Endothelial cell of umbilical vein (primary cell): Measurements from ENCODE around the gene NFKB1. TPM values are rescaled to one million over a fixed set of nuclear protein-coding genes. Genes with fewer than 3 reads are reported as not detected.

ENCODE experiments used
- BruUV-seq: library from RNA; stranded (reverse); fragments of 400-500 nt; replicated peaks from 2 replicates; lab custom pipeline; 2021; lab: Mats Ljungman, UMichigan
- CTCF ChIA-PET: fragments of 300-600, 350-600 bp; sonication (Branson Sonifier 250); formaldehyde crosslinking; loops from one replicate; lab custom pipeline; 2021; ENCODE audit warnings: antibody characterized with exemption, inconsistent platforms; lab: Charles Lee
- POLR2A ChIA-PET: fragments of 300-600, 350-600 bp; sonication (Branson Sonifier 250); formaldehyde crosslinking; loops from one replicate; lab custom pipeline; 2021; ENCODE audit warnings: antibody characterized with exemption, inconsistent platforms; lab: Charles Lee
- DNase-seq: peaks from one replicate; pipeline ENCODE4 v3.0.0-alpha.2; 2011; ENCODE audit warnings: low read depth, low spot score
- FAIRE-seq: peaks from 2 replicates; lab custom pipeline; 2011; peaks lifted over from hg19 to GRCh38; lab: Jason Lieb, UNC
- H2AFZ ChIP-seq: 2 replicates; pipeline ENCODE4 v1.6.0; 2012; ENCODE audit warnings: low read depth, low read length, control low read depth, inconsistent platforms
- H3K27ac ChIP-seq: 2 replicates; pipeline ENCODE4 v1.5.1; 2011; ENCODE audit warnings: low read depth, mild to moderate bottlenecking, control low read depth, low read length, moderate library complexity; ENCODE audit not compliant: insufficient read depth
- H3K27me3 ChIP-seq, 2 experiments: 2 replicates each; pipeline versions ENCODE4 v1.6.0 to v1.6.1; 2011; ENCODE audit warnings: low read length in 2 of 2, mixed read lengths in 1 of 2; ENCODE audit not compliant: control insufficient read depth in 2 of 2, insufficient read depth in 2 of 2
- H3K36me3 ChIP-seq, 2 experiments: 2 replicates in 1 of 2; 3 replicates in 1 of 2; pipeline ENCODE4 v1.5.1; 2011; ENCODE audit warnings: low read length in 2 of 2, mild to moderate bottlenecking in 1 of 2, moderate library complexity in 1 of 2; ENCODE audit not compliant: control insufficient read depth in 2 of 2, insufficient read depth in 2 of 2; ENCODE audit errors: extremely low read depth in 1 of 2
- H3K4me1 ChIP-seq: 3 replicates; pipeline ENCODE4 v1.5.1; 2011; ENCODE audit warnings: mild to moderate bottlenecking, low read length; ENCODE audit not compliant: control insufficient read depth, insufficient read depth; ENCODE audit errors: extremely low read depth
- H3K4me2 ChIP-seq: 2 replicates; pipeline ENCODE4 v1.6.1; 2011; ENCODE audit warnings: low read length, control low read depth, mixed read lengths; ENCODE audit not compliant: insufficient read depth
- H3K4me3 ChIP-seq, 3 experiments: fragments of 200-600 bp in 1 of 3; sonication (generic), shearing (Covaris generic) in 1 of 3; replicated peaks in 1 of 3; 2 replicates each; pipeline ENCODE4 v1.5.1; 2011 to 2016; ENCODE audit warnings: control low read depth in 3 of 3, low read length in 3 of 3, mild to moderate bottlenecking in 2 of 3, inconsistent platforms in 1 of 3, low read depth in 1 of 3, moderate library complexity in 1 of 3; ENCODE audit not compliant: insufficient read depth in 1 of 3
- H3K79me2 ChIP-seq: 2 replicates; pipeline ENCODE4 v1.6.0; 2012; ENCODE audit warnings: low read length, inconsistent platforms; ENCODE audit not compliant: control insufficient read depth, insufficient read depth
- H3K9ac ChIP-seq: replicated peaks from 2 replicates; pipeline ENCODE3; 2011; ENCODE audit warnings: low read length, control low read depth; ENCODE audit not compliant: insufficient read depth; ENCODE audit errors: extremely low read depth
- H3K9me1 ChIP-seq: replicated peaks from 3 replicates; pipeline ENCODE4 v1.6.0; 2011; ENCODE audit warnings: mild to moderate bottlenecking, low read length; ENCODE audit not compliant: control insufficient read depth, insufficient read depth; ENCODE audit errors: extremely low read depth
- H3K9me3 ChIP-seq: replicated peaks from 2 replicates; pipeline ENCODE4 v1.5.1; 2012; ENCODE audit warnings: low read length, inconsistent platforms; ENCODE audit not compliant: control insufficient read depth, insufficient read depth
- H4K20me1 ChIP-seq: replicated peaks from 2 replicates; pipeline ENCODE3; 2011; ENCODE audit warnings: mild to moderate bottlenecking, low read length; ENCODE audit not compliant: control insufficient read depth, insufficient read depth; ENCODE audit errors: extremely low read depth
- EZH2 ChIP-seq: IDR thresholded peaks from 2 replicates; pipeline ENCODE4 v1.6.1; 2012; ENCODE audit warnings: borderline replicate concordance, low read depth, mild to moderate bottlenecking, moderate library complexity, low read length, inconsistent platforms; ENCODE audit not compliant: severe bottlenecking
- FOS ChIP-seq: IDR thresholded peaks from 2 replicates; pipeline ENCODE4 v1.6.1; 2011; ENCODE audit warnings: mild to moderate bottlenecking, low read length, moderate library complexity, borderline replicate concordance; ENCODE audit not compliant: insufficient read depth
- GATA2 ChIP-seq: IDR thresholded peaks from 2 replicates; pipeline ENCODE4 v1.7.0; 2011; ENCODE audit warnings: low read depth, mild to moderate bottlenecking, moderate library complexity, mixed read lengths, low read length; ENCODE audit not compliant: insufficient read length, insufficient read depth
- JUN ChIP-seq: IDR thresholded peaks from 2 replicates; pipeline ENCODE4 v1.6.1; 2011; ENCODE audit warnings: borderline replicate concordance, low read depth; ENCODE audit not compliant: insufficient read length, insufficient read depth
- MYC ChIP-seq: IDR thresholded peaks from one replicate; pipeline ENCODE4 v1.6.1; 2011; ENCODE audit warnings: mild to moderate bottlenecking, low read depth, low read length
- POLR2A ChIP-seq: IDR thresholded peaks from 2 replicates; pipeline ENCODE4 v1.6.1; 2012; ENCODE audit warnings: low read depth, mild to moderate bottlenecking, control low read depth, low read length
- POLR2AphosphoS5 ChIP-seq: IDR thresholded peaks from 2 replicates; pipeline ENCODE4 v1.6.1; 2012; ENCODE audit warnings: low read depth, mild to moderate bottlenecking, control low read depth, low read length, moderate library complexity; ENCODE audit not compliant: insufficient read depth
- dilution Hi-C: fragments of 300-500 bp; cut with MboI; formaldehyde crosslinking; loops from one replicate; pipeline ENCODE4 v1.15.0; 2019; ENCODE audit warnings: low sequenced_read_pairs; ENCODE audit not compliant: extremely low pct_ligation_motif_present
- intact Hi-C: fragments of 100-400 bp; cut with micrococcal nuclease; formaldehyde crosslinking; loops from one replicate; pipeline ENCODE4 v1.10.0; 2022
- polyA plus RNA-seq, 4 experiments: library from polyadenylated mRNA; depleted of rRNA in 3 of 4; stranded (reverse) in 3 of 4; unstranded in 1 of 4; fragments of >200 nt; gene quantifications; 2 replicates each; pipeline versions ENCODE4 v1.2.1 to v1.2.3, GENCODE V29; 2011 to 2012; ENCODE audit warnings: missing spikeins in 1 of 4
- total RNA-seq: library from RNA; stranded (reverse); gene quantifications from 2 replicates; pipeline ENCODE4 v1.2.3, GENCODE V29; 2021
- TF ChIP-seq, protein P1 (sequence below): IDR thresholded peaks from 2 replicates; pipeline ENCODE4 v1.6.1; 2011; ENCODE audit not compliant: insufficient read depth, insufficient read length
- TF ChIP-seq, protein P2 (sequence below), 2 donors: IDR thresholded peaks; 1 replicate in 1 of 2; 2 replicates in 1 of 2; pipeline ENCODE4 v1.5.1; 2011; ENCODE audit warnings: low read length in 2 of 2, mild to moderate bottlenecking in 2 of 2, moderate library complexity in 2 of 2, control low read depth in 1 of 2, inconsistent platforms in 1 of 2, low read depth in 1 of 2; ENCODE audit not compliant: insufficient read depth in 1 of 2; ENCODE audit errors: extremely low read depth in 1 of 2

Gene NFKB1
- total and polyA plus RNA-seq, 2 donors (not counting 3 experiments of a cell fraction or from before 2014, with no cell fraction given): 21.3 to 41.4 TPM

GRCh38 chr4:102493794-102494193 is 7.4 kb upstream of the NFKB1 start:
- TF ChIP-seq MYC: no peak
- TF ChIP-seq FOS: no peak
- TF ChIP-seq, protein P1, sequence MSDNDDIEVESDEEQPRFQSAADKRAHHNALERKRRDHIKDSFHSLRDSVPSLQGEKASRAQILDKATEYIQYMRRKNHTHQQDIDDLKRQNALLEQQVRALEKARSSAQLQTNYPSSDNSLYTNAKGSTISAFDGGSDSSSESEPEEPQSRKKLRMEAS: no peak
- no peak for TF ChIP-seq EZH2
- TF ChIP-seq POLR2AphosphoS5: no peak
- TF ChIP-seq, protein P2, sequence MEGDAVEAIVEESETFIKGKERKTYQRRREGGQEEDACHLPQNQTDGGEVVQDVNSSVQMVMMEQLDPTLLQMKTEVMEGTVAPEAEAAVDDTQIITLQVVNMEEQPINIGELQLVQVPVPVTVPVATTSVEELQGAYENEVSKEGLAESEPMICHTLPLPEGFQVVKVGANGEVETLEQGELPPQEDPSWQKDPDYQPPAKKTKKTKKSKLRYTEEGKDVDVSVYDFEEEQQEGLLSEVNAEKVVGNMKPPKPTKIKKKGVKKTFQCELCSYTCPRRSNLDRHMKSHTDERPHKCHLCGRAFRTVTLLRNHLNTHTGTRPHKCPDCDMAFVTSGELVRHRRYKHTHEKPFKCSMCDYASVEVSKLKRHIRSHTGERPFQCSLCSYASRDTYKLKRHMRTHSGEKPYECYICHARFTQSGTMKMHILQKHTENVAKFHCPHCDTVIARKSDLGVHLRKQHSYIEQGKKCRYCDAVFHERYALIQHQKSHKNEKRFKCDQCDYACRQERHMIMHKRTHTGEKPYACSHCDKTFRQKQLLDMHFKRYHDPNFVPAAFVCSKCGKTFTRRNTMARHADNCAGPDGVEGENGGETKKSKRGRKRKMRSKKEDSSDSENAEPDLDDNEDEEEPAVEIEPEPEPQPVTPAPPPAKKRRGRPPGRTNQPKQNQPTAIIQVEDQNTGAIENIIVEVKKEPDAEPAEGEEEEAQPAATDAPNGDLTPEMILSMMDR (IDR thresholded peaks at IDR 0.05; ENCODE audit: extremely low read depth in 1 of 2, insufficient read depth in 1 of 2, low read depth in 1 of 2, low read length in 2 of 2): no peak
- no peak for TF ChIP-seq POLR2A
- no peak for TF ChIP-seq GATA2
- TF ChIP-seq JUN: no peak
- Histone ChIP-seq H3K9me3 (no peaks in the 10 kb centered on the region), H3K9ac (no peak overlapping the region), H2AFZ (no peak overlapping the region), H3K4me2 (no peak overlapping the region), H3K27ac (no peak overlapping the region), H4K20me1 (no peaks in the 10 kb centered on the region), H3K4me1 (no peaks in the 10 kb centered on the region), H3K4me3 (no peak overlapping the region), H3K36me3 (no peaks in the 10 kb centered on the region), H3K79me2 (no peaks in the 10 kb centered on the region), H3K9me1 (no peaks in the 10 kb centered on the region), H3K27me3 (no peaks in the 10 kb centered on the region)
- POLR2A ChIA-PET: no interaction called here
- no peak for DNase-seq
- dilution Hi-C loops (no loop called here), intact Hi-C loops (no loop called here)
- no peak for FAIRE-seq
- CTCF ChIA-PET: interaction anchor here (1.6 kb wide), 1 partner anchor 88 kb away, joined by 3 read pairs; no protein-coding TSS in a partner anchor
- BruUV-seq: no TSS peak
